GM23338 (cell line): Measurements from ENCODE around the gene TRPC4AP. TPM values are rescaled to one million over a fixed set of nuclear protein-coding genes. Genes with fewer than 3 reads are reported as not detected.

Source experiments
- ATAC-seq: fragments of 200-7000 bp; cut with Tn5 transposase; 3 replicates; pipeline ENCODE4 v1.9.1; 2020
- DNase-seq: peaks from one replicate; pipeline ENCODE4 v3.0.0-alpha.2; 2015; ENCODE audit warnings: low spot score
- H2AFZ ChIP-seq: fragments of 200-600 bp; sonication (generic); 2 replicates; pipeline ENCODE4 v1.8.0; 2016; ENCODE audit warnings: antibody characterized with exemption, mild to moderate bottlenecking, moderate library complexity
- H3F3A ChIP-seq: fragments of 200-600 bp; sonication (generic); replicated peaks from 2 replicates; pipeline ENCODE4 v1.8.0; 2017; ENCODE audit warnings: antibody characterized with exemption, mixed run types, low read depth
- H3K27ac ChIP-seq: fragments of 200-600 bp; sonication (generic); 2 replicates; pipeline ENCODE4 v1.6.1; 2016; ENCODE audit warnings: low read depth
- H3K27me3 ChIP-seq: fragments of 200-600 bp; sonication (generic); 2 replicates; pipeline ENCODE4 v1.8.0; 2016; ENCODE audit warnings: mild to moderate bottlenecking, mixed run types, moderate library complexity; ENCODE audit not compliant: insufficient read depth
- H3K36me3 ChIP-seq: fragments of 200-600 bp; sonication (generic); 2 replicates; pipeline ENCODE4 v1.8.0; 2016; ENCODE audit warnings: mild to moderate bottlenecking; ENCODE audit not compliant: insufficient read depth
- H3K4me1 ChIP-seq: fragments of 200-600 bp; sonication (generic); 2 replicates; pipeline ENCODE4 v1.8.0; 2016; ENCODE audit warnings: mild to moderate bottlenecking, moderate library complexity; ENCODE audit not compliant: insufficient read depth
- H3K4me2 ChIP-seq: fragments of 200-600 bp; sonication (generic); 2 replicates; pipeline ENCODE4 v1.7.1; 2017; ENCODE audit warnings: mixed run types
- H3K4me3 ChIP-seq: fragments of 200-600 bp; sonication (generic); 2 replicates; pipeline ENCODE4 v1.6.1; 2016; ENCODE audit warnings: mixed run types
- H3K79me2 ChIP-seq: fragments of 200-600 bp; sonication (generic); replicated peaks from 2 replicates; pipeline ENCODE4 v1.8.0; 2017; ENCODE audit warnings: mild to moderate bottlenecking; ENCODE audit not compliant: insufficient read depth
- H3K9me2 ChIP-seq: fragments of 200-600 bp; sonication (generic); 2 replicates; pipeline ENCODE4 v1.8.0; 2017; ENCODE audit not compliant: insufficient read depth
- H4K20me1 ChIP-seq: fragments of 200-600 bp; sonication (generic); replicated peaks from 2 replicates; pipeline ENCODE4 v1.8.0; 2017; ENCODE audit warnings: mild to moderate bottlenecking; ENCODE audit not compliant: insufficient read depth
- H3K27ac Mint-ChIP-seq: 2 replicates; pipeline ENCODE4 v1.8.0; 2020; ENCODE audit warnings: inconsistent platforms, mild to moderate bottlenecking, moderate library complexity, mixed read lengths
- H3K27me3 Mint-ChIP-seq: 3 replicates; pipeline ENCODE4 v1.8.0; 2022; ENCODE audit warnings: low read depth, mild to moderate bottlenecking, moderate library complexity, mixed read lengths, inconsistent platforms; ENCODE audit not compliant: insufficient read depth, poor library complexity
- H3K36me3 Mint-ChIP-seq: 3 replicates; pipeline ENCODE4 v1.8.0; 2021; ENCODE audit warnings: low read depth, mild to moderate bottlenecking, inconsistent platforms, moderate library complexity, mixed read lengths
- H3K4me1 Mint-ChIP-seq: 3 replicates; pipeline ENCODE4 v1.8.0; 2020; ENCODE audit warnings: mild to moderate bottlenecking, inconsistent platforms, mixed read lengths
- H3K4me3 Mint-ChIP-seq: 3 replicates; pipeline ENCODE4 v1.8.0; 2021; ENCODE audit warnings: moderate library complexity, mild to moderate bottlenecking, inconsistent platforms, mixed read lengths
- H3K9me3 Mint-ChIP-seq: 3 replicates; pipeline ENCODE4 v1.8.0; 2020; ENCODE audit warnings: moderate library complexity, mild to moderate bottlenecking, inconsistent platforms, mixed read lengths
- CREB1 ChIP-seq: fragments of 250-450 bp; sonication (Bioruptor Pico); IDR thresholded peaks from 2 replicates; pipeline ENCODE4 v1.5.0; 2020; ENCODE audit warnings: low read depth, mild to moderate bottlenecking, moderate library complexity
- EZH2 ChIP-seq: fragments of 200-600 bp; sonication (generic); IDR thresholded peaks from one replicate; pipeline ENCODE4 v1.8.0; 2017; ENCODE audit warnings: antibody characterized with exemption, mild to moderate bottlenecking, low read depth; ENCODE audit not compliant: unreplicated experiment
- EZH2phosphoT487 ChIP-seq: fragments of 200-600 bp; sonication (generic); IDR thresholded peaks from one replicate; pipeline ENCODE4 v1.8.1; 2018; ENCODE audit warnings: antibody characterized with exemption; ENCODE audit not compliant: unreplicated experiment
- JUNB ChIP-seq: IDR thresholded peaks from one replicate; pipeline ENCODE4 v1.6.1; 2016; ENCODE audit warnings: antibody characterized with exemption; ENCODE audit not compliant: unreplicated experiment
- NANOG ChIP-seq: IDR thresholded peaks from 2 replicates; pipeline ENCODE4 v1.6.1; 2016; ENCODE audit warnings: antibody characterized with exemption, borderline replicate concordance
- POLR2AphosphoS5 ChIP-seq: IDR thresholded peaks from 2 replicates; pipeline ENCODE4 v1.6.1; 2016; ENCODE audit warnings: antibody characterized with exemption, low read depth
- REST ChIP-seq: IDR thresholded peaks from one replicate; pipeline ENCODE4 v1.6.1; 2018; ENCODE audit warnings: antibody characterized with exemption; ENCODE audit not compliant: unreplicated experiment
- STAT1 ChIP-seq: IDR thresholded peaks from one replicate; pipeline ENCODE4 v1.6.1; 2016; ENCODE audit warnings: antibody characterized with exemption; ENCODE audit not compliant: unreplicated experiment
- ZNF114 ChIP-seq: fragments of 250-450 bp; sonication (Bioruptor Pico); IDR thresholded peaks from 2 replicates; pipeline ENCODE4 v1.5.0; 2020; ENCODE audit warnings: mild to moderate bottlenecking, moderate library complexity
- polyA plus RNA-seq: library from polyadenylated mRNA; unstranded; fragments of >200 nt; fragmentation: Nextera tagmentation; extraction: Ambion mirVana; gene quantifications from 2 replicates; pipeline ENCODE4 v1.2.1, GENCODE V29; 2016
- total RNA-seq: library from RNA; depleted of rRNA; stranded (reverse); fragments of >200 nt; shearing (Covaris generic); gene quantifications from 2 replicates; pipeline ENCODE4 v1.2.3, GENCODE V29; 2014
- TF ChIP-seq, protein P1 (sequence below): fragments of 250-450 bp; sonication (Bioruptor Pico); IDR thresholded peaks from 2 replicates; pipeline ENCODE4 v1.5.0; 2020; ENCODE audit warnings: mild to moderate bottlenecking, moderate library complexity

Gene TRPC4AP
- total and polyA plus RNA-seq, 2 experiments from 2014 or later: 48.8 to 89.5 TPM

DNA sequence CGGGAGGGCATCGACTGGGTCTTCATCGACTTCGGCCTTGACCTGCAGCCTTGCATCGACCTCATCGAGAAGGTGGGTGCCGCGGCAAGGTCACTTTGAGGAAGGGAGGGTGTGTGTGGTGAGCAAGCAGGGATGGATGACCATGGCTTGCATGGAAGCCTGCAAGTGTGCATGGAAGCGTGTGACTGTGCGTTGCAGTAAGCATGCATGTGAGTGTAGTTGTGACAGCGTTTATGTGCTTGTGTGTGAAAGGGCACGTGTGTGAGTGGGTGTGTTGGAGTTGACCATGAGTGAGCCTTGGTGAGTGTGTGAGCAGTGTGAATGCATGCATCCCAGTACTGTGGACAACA lies 104.4 kb downstream of the TRPC4AP start (continued):
- no peak for TF ChIP-seq REST

- H3K9me3 Mint-ChIP-seq: no peaks in the 10 kb centered on the region; the same call in 2 of the 3 replicates
- no peak for ATAC-seq
- H3K36me3 ChIP-seq: no peaks in the 10 kb centered on the region
- H3K27me3 ChIP-seq: peaks cover 12% of the 10 kb centered on the region; the same call in 1 of the 2 replicates
- H3K4me3 Mint-ChIP-seq: no peak overlapping the region
- H3K27ac ChIP-seq: no peak overlapping the region
- H2AFZ ChIP-seq: no peak overlapping the region
- H4K20me1 ChIP-seq: no peaks in the 10 kb centered on the region; the same call in 1 of the 2 replicates
- 0 out of 2 replicates have a peak, but pooled peaks cover 2% of the 10 kb centered on the region for H3F3A ChIP-seq
- H3K4me1 ChIP-seq: peaks cover 25% of the 10 kb centered on the region
- H3K4me2 ChIP-seq: no peak overlapping the region
- no peak overlapping the region for H3K27ac Mint-ChIP-seq
- no peak for DNase-seq
- no peak overlapping the region for H3K4me3 ChIP-seq
- H3K9me2 ChIP-seq: no peaks in the 10 kb centered on the region
- no peaks in the 10 kb centered on the region for H3K36me3 Mint-ChIP-seq
- no peaks in the 10 kb centered on the region for H3K79me2 ChIP-seq
- peaks cover 17% of the 10 kb centered on the region for H3K27me3 Mint-ChIP-seq
- H3K4me1 Mint-ChIP-seq: peaks cover 25% of the 10 kb centered on the region
- TF ChIP-seq EZH2phosphoT487: no peak
- no peak for TF ChIP-seq POLR2AphosphoS5
- no peak for TF ChIP-seq NANOG
- TF ChIP-seq, protein P1, sequence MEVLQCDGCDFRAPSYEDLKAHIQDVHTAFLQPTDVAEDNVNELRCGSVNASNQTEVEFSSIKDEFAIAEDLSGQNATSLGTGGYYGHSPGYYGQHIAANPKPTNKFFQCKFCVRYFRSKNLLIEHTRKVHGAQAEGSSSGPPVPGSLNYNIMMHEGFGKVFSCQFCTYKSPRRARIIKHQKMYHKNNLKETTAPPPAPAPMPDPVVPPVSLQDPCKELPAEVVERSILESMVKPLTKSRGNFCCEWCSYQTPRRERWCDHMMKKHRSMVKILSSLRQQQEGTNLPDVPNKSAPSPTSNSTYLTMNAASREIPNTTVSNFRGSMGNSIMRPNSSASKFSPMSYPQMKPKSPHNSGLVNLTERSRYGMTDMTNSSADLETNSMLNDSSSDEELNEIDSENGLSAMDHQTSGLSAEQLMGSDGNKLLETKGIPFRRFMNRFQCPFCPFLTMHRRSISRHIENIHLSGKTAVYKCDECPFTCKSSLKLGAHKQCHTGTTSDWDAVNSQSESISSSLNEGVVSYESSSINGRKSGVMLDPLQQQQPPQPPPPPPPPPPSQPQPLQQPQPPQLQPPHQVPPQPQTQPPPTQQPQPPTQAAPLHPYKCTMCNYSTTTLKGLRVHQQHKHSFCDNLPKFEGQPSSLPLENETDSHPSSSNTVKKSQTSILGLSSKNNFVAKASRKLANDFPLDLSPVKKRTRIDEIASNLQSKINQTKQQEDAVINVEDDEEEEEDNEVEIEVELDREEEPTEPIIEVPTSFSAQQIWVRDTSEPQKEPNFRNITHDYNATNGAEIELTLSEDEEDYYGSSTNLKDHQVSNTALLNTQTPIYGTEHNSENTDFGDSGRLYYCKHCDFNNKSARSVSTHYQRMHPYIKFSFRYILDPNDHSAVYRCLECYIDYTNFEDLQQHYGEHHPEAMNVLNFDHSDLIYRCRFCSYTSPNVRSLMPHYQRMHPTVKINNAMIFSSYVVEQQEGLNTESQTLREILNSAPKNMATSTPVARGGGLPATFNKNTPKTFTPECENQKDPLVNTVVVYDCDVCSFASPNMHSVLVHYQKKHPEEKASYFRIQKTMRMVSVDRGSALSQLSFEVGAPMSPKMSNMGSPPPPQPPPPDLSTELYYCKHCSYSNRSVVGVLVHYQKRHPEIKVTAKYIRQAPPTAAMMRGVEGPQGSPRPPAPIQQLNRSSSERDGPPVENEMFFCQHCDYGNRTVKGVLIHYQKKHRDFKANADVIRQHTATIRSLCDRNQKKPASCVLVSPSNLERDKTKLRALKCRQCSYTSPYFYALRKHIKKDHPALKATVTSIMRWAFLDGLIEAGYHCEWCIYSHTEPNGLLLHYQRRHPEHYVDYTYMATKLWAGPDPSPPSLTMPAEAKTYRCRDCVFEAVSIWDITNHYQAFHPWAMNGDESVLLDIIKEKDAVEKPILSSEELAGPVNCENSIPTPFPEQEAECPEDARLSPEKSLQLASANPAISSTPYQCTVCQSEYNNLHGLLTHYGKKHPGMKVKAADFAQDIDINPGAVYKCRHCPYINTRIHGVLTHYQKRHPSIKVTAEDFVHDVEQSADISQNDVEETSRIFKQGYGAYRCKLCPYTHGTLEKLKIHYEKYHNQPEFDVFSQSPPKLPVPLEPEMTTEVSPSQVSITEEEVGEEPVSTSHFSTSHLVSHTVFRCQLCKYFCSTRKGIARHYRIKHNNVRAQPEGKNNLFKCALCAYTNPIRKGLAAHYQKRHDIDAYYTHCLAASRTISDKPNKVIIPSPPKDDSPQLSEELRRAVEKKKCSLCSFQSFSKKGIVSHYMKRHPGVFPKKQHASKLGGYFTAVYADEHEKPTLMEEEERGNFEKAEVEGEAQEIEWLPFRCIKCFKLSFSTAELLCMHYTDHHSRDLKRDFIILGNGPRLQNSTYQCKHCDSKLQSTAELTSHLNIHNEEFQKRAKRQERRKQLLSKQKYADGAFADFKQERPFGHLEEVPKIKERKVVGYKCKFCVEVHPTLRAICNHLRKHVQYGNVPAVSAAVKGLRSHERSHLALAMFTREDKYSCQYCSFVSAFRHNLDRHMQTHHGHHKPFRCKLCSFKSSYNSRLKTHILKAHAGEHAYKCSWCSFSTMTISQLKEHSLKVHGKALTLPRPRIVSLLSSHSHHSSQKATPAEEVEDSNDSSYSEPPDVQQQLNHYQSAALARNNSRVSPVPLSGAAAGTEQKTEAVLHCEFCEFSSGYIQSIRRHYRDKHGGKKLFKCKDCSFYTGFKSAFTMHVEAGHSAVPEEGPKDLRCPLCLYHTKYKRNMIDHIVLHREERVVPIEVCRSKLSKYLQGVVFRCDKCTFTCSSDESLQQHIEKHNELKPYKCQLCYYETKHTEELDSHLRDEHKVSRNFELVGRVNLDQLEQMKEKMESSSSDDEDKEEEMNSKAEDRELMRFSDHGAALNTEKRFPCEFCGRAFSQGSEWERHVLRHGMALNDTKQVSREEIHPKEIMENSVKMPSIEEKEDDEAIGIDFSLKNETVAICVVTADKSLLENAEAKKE (CRISPR knock-in tag): no peak
- TF ChIP-seq STAT1: no peak
- TF ChIP-seq JUNB: no peak
- no peak for TF ChIP-seq EZH2
- TF ChIP-seq CREB1: no peak
- TF ChIP-seq ZNF114 (CRISPR knock-in tag): no peak
These were observed 105.1 kb downstream of the TRPC4AP start for GRCh38 chr20:34987288-34988190.
